ENCODE data around the gene ENO1.

DNA sequence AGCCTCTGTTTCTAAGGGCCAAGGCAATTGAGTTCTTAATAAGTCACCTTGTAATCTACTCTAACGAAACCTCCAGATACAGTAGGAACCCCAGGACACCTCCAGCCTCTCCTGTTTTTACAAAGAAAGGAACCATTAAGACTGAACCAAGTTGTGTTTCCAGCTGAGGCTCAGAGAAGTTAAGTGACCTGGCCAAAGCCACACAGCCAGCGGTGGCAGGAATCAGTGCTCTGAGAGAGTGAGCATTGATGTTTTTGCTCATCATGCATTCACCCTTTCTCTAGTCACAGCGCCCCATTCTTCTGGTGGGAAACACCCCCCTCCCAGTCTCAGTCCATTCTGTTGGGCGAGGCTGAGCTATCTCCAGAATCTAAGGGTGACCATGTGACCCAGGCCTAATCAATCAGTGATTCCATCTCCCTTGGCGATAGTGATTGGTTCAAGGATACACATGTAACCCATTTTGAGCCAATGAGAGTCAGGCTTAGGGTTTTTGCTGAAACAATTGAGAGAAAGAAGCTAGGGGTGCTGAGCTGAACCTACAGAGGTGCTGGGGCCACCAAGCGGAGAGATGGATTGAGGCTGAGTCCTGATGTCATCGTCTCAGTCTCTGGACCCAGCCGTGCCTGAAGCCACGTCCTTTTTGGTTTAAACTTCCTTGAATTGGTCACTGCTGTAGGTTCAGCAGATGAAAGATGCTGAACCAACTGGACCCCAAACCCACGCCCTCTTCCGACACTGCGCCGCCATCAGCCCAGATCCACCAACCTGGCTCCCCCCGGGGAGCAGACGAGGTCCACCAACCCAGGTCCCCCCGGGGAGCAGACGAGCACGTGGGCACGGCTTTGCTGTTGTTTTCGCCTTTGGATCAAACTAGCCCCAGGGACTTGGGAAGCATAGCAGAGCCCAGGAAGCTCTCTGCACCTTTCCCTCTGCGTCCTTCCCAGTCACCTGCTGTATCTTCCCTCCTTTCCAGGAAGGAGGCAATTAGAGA, 33.1 kb downstream of the ENO1 start:
- TF ChIP-seq ARNT (IDR thresholded peaks at IDR 0.05) (no peak), SP1 (IDR thresholded peaks at IDR 0.05) (no peak), FOXA1 (IDR thresholded peaks at IDR 0.05) (no peak), BHLHE40 (IDR thresholded peaks at IDR 0.05; ENCODE audit: borderline replicate concordance) (no peak), HDGF (IDR thresholded peaks at IDR 0.05; ENCODE audit: borderline replicate concordance) (no peak), FOXM1 (IDR thresholded peaks at IDR 0.05; ENCODE audit: borderline replicate concordance) (no peak)

All from HEK293T (cell line).